ENCODE data around the gene BABAM1.

Gene BABAM1

DNA sequence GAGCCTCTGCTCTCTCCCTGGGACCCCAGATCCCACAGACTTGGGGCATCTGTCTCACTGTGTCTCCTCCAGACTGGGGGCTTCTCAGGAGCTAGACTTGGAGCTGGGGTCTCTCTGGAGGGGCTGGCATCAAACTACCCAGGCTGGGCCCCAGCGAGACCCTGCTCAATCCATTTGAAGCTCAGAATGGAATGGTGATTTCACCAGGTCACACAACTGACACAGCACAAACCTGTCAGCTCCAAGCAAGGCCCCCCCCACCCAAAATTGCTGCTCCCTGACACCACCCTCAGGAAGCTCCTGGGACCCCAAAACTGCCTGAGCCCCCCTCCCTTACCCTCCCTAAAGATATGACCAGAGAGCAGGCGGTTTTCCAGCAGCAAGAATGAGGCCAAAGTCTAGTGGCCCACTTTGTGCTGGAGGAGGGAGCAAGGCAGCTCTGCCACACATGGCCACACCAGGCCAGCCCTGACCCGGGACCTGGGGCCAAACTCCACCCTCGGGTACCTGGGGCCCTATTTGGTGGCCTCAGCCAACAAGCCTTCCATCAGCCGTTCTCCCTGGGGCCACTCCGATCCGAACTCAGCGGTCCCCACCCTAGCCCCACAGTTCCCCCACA lies 23.9 kb upstream of the BABAM1 start:
- DNase-seq (ENCODE audit: low read depth in 2 of 2) = no peak

GRCh38 chr19:17243830-17244617 lies 23.2 kb upstream of the BABAM1 start:
- DNase-seq (ENCODE audit: low read depth in 2 of 2) = no peak

DNA sequence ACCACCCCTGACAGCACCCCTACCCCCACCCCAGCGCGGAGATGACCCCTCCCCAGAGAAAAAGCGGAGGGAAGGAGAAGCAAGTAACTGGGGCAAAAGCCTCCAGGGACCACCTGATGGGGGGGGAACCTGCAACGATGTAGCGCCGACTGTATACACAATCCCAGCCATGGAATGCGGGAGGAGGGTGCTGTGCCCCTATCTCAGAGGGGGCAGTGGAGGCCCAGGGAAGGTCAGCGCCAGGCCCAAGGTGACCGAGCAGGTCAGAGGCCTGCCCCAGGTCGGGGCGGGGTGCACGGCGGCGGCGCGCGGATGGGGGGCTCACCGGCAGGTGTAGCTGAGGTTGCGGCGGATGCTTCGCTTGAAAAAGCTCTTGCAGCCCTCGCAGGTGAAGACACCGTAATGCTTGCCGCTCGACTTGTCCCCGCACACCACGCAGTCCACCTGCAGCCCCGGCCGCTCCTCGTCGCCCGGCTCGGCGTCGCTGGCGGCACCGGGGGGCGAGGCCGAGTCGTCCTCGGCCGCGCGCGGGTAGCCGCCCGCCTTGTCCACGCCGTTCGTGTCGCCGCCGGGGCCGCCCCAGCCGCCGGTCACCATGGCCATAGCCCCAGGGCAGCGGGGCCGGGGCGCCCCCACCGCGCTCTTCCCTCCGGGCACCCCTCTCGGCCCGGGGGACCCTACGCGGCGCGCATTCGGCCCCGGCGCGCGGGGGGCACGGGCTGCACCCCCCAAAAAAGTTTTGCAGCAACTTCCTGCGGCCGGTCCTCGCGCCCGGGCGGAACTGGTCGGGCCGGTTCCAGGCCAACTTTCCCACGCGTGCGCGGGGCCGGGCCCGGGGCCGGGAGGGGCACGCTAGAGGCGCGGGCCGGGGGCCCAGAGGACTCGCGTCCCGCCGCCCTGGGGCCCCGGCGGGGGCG lies 22.4 kb upstream of the BABAM1 start:
- no peak for DNase-seq (ENCODE audit: low read depth in 2 of 2)

GRCh38 chr19:17245535-17245984 lies 21.7 kb upstream of the BABAM1 start, which contains the start of gene NR2F6:
TSS of gene NR2F6 (minus strand) at chr19:17245919. CDS start at chr19:17245220, 699 bp downstream.
- DNase-seq (ENCODE audit: low read depth in 2 of 2) = no peak

- DNase-seq (ENCODE audit: low read depth in 2 of 2) = no peak
Observed at GRCh38 chr19:17246681-17247425, 20.4 kb upstream of the BABAM1 start.

- no peak for DNase-seq (ENCODE audit: low read depth in 2 of 2)
Observed at GRCh38 chr19:17248011-17248776, 19.0 kb upstream of the BABAM1 start.

GRCh38 chr19:17249887-17250548 lies 17.2 kb upstream of the BABAM1 start:
- no peak for DNase-seq (ENCODE audit: low read depth in 2 of 2)

- no peak for DNase-seq (ENCODE audit: low read depth in 2 of 2)
Observed at GRCh38 chr19:17254636-17255035, 12.6 kb upstream of the BABAM1 start.

DNA sequence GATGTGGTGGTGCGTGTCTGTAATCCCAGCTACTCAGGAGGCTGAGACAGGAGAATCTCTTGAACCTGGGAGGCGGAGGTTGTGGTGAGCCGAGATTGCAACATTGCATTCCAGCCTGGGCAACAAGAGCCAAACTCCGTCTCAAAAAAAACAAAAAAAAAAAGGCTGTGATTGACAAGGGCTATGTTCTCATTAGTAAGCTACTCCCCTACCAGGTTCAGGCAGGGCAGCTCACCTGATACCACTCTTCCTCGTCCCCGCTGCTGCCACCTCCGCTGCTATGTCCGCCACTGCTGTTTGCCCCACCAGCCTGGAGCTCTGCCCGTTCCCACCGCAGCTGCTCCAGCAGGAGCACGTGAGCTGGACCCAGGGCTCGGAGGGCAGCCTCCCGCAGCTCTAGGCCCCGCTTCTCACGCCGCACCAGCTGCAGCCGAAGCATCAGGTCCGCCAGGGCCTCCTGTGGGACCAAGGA lies 12.1 kb upstream of the BABAM1 start:
- no peak for DNase-seq (ENCODE audit: low read depth in 2 of 2)

DNA sequence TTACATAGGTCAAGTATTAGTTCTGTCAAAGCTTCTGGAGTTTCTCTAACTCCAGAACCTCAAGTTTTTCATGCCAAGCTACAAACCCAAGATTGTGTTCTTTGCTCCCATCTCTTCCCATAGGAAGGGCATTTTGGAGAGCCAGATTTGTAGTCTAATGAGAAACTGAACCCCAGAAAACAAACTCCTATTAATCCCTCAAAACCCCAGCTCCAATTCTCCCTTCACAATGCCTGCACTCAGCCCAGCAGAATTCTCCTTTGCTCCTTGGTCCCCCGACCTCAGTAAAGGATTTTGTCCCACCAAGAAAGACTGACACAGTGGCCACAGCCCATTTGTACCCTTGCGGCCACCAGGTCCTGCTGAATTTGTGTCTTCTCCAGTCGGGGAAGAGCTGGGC lies 11.1 kb upstream of the BABAM1 start:
- no peak for DNase-seq (ENCODE audit: low read depth in 2 of 2)

DNA sequence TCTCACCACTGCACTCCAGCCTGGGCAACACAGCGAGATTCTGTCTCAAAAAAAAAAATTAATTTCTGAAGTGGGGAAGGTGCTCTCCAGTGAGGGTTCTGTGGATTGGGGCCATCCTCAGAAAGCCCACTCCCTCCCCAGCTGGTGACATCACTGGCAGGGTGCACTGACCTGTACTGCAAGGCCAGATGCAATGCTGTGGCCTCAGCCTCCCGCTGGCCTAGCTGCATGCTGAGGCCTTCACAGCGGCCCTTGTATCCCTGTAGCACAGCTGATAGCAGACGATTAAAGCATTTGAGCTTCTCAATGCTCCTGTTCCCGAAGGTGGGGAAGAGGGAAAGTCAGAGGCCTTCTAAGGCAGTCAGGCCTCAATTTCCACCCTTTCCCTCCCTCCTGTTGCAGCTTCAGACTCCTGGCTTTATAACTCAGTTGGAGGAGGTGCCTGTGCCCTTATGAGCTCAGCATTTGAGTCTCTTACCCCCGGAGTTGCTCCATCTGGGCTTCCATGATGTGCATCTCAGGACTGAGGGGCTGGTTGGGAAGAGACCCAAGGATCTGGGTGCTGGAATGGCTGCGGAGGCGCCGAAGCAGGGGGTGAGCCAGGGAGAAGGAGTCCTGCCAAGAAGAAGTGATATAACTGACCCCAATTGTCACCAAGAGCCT lies 8.0 kb upstream of the BABAM1 start:
- DNase-seq (ENCODE audit: low read depth in 2 of 2) = no peak

GRCh38 chr19:17259934-17260333 lies 7.3 kb upstream of the BABAM1 start:
- no peak for DNase-seq (ENCODE audit: low read depth in 2 of 2)

GRCh38 chr19:17260842-17261325 lies 6.4 kb upstream of the BABAM1 start:
- DNase-seq (ENCODE audit: low read depth in 2 of 2) = peak; percentile 75 to 76

DNA sequence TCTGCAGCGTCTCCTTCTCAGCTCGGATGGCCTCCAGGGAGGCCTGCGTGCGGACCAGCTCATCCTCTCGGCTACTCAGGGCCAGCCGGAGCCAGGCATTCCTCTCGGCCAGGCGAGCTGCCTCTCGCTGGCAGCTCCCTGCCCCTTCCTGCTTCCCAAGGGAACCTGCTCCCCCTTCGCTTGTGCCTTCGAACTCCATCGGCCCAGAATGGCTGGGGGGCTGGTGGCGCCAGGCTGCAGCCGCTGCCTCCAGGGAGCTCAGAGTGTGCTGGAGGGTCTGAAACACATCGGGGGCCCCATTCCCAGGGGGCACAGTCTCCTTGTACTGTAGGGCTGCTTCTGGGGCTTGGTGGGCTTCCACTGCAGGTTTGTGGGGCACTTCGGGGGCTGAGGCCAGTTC lies 4.7 kb upstream of the BABAM1 start:
- DNase-seq (ENCODE audit: low read depth in 2 of 2) = no peak

- DNase-seq (ENCODE audit: low read depth in 2 of 2) = no peak
Observed at GRCh38 chr19:17263712-17264640, 3.3 kb upstream of the BABAM1 start.

DNA sequence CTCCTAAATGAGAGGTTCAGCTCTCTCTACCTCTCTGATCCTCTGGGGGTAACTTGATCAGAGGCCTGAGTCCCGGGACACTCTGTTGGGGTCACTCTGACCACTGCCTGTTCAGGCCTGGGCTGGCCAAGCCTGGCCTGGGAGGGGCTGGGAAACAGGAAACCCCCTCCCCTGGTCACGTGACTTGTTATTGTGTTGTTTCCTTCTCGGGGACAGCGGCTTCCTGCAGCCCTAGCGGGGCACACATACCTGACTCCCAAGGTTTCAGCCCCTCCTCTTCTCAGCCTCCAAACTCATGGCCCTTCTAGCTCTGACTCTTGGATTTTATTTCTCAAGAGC lies 2.6 kb upstream of the BABAM1 start, which contains the start of gene USHBP1:
USHBP1 (minus strand) TSS at position 105 of the 339 bp plus-strand sequence. CDS start 446 bp downstream, outside the sequence.
- DNase-seq (ENCODE audit: low read depth in 2 of 2) = no peak

GRCh38 chr19:17266026-17266425 lies 1.2 kb upstream of the BABAM1 start:
- DNase-seq (ENCODE audit: low read depth in 2 of 2) = no peak

DNA sequence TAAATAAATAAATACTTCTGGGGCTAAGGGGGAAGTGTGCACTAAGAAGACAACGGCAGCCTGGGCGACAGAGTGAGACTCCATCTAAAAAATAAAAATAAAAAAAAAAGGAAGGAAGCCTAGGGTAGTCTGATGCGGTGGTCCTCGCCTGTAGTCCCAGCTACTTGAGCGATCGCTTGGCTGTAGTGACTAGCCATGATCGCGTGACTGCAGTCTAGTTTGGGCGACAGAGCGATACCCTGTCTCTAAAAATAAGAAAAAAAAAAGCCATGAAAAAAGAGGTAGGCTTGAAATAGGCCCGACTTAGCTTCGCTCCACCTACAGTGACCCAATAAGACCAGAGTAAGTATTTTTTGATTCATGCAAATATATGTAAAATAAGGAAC lies 661 bp upstream of the BABAM1 start:
- DNase-seq (ENCODE audit: low read depth in 2 of 2) = no peak
